Endothelial cell of umbilical vein (primary cell): ENCODE results near the gene ANKIB1. TPM values are rescaled to one million over a fixed set of nuclear protein-coding genes. Genes with fewer than 3 reads are reported as not detected.

Experiments
- BruUV-seq: library from RNA; stranded (reverse); fragments of 400-500 nt; replicated peaks from 2 replicates; lab custom pipeline; 2021; lab: Mats Ljungman, UMichigan
- CTCF ChIA-PET: fragments of 300-600, 350-600 bp; sonication (Branson Sonifier 250); formaldehyde crosslinking; loops from one replicate; lab custom pipeline; 2021; ENCODE audit warnings: antibody characterized with exemption, inconsistent platforms; lab: Charles Lee
- POLR2A ChIA-PET: fragments of 300-600, 350-600 bp; sonication (Branson Sonifier 250); formaldehyde crosslinking; loops from one replicate; lab custom pipeline; 2021; ENCODE audit warnings: antibody characterized with exemption, inconsistent platforms; lab: Charles Lee
- DNase-seq: peaks from one replicate; pipeline ENCODE4 v3.0.0-alpha.2; 2011; ENCODE audit warnings: low read depth, low spot score
- FAIRE-seq: peaks from 2 replicates; lab custom pipeline; 2011; peaks lifted over from hg19 to GRCh38; lab: Jason Lieb, UNC
- H2AFZ ChIP-seq: 2 replicates; pipeline ENCODE4 v1.6.0; 2012; ENCODE audit warnings: low read depth, low read length, control low read depth, inconsistent platforms
- H3K27ac ChIP-seq: 2 replicates; pipeline ENCODE4 v1.5.1; 2011; ENCODE audit warnings: low read depth, mild to moderate bottlenecking, control low read depth, low read length, moderate library complexity; ENCODE audit not compliant: insufficient read depth
- H3K27me3 ChIP-seq, 2 experiments: 2 replicates each; pipeline versions ENCODE4 v1.6.0 to v1.6.1; 2011; ENCODE audit warnings: low read length in 2 of 2, mixed read lengths in 1 of 2; ENCODE audit not compliant: control insufficient read depth in 2 of 2, insufficient read depth in 2 of 2
- H3K36me3 ChIP-seq, 2 experiments: 2 replicates in 1 of 2; 3 replicates in 1 of 2; pipeline ENCODE4 v1.5.1; 2011; ENCODE audit warnings: low read length in 2 of 2, mild to moderate bottlenecking in 1 of 2, moderate library complexity in 1 of 2; ENCODE audit not compliant: control insufficient read depth in 2 of 2, insufficient read depth in 2 of 2; ENCODE audit errors: extremely low read depth in 1 of 2
- H3K4me1 ChIP-seq: 3 replicates; pipeline ENCODE4 v1.5.1; 2011; ENCODE audit warnings: mild to moderate bottlenecking, low read length; ENCODE audit not compliant: control insufficient read depth, insufficient read depth; ENCODE audit errors: extremely low read depth
- H3K4me2 ChIP-seq: 2 replicates; pipeline ENCODE4 v1.6.1; 2011; ENCODE audit warnings: low read length, control low read depth, mixed read lengths; ENCODE audit not compliant: insufficient read depth
- H3K4me3 ChIP-seq, 3 experiments: fragments of 200-600 bp in 1 of 3; sonication (generic), shearing (Covaris generic) in 1 of 3; replicated peaks in 1 of 3; 2 replicates each; pipeline ENCODE4 v1.5.1; 2011 to 2016; ENCODE audit warnings: control low read depth in 3 of 3, low read length in 3 of 3, mild to moderate bottlenecking in 2 of 3, inconsistent platforms in 1 of 3, low read depth in 1 of 3, moderate library complexity in 1 of 3; ENCODE audit not compliant: insufficient read depth in 1 of 3
- H3K79me2 ChIP-seq: 2 replicates; pipeline ENCODE4 v1.6.0; 2012; ENCODE audit warnings: low read length, inconsistent platforms; ENCODE audit not compliant: control insufficient read depth, insufficient read depth
- H3K9ac ChIP-seq: replicated peaks from 2 replicates; pipeline ENCODE3; 2011; ENCODE audit warnings: low read length, control low read depth; ENCODE audit not compliant: insufficient read depth; ENCODE audit errors: extremely low read depth
- H3K9me1 ChIP-seq: replicated peaks from 3 replicates; pipeline ENCODE4 v1.6.0; 2011; ENCODE audit warnings: mild to moderate bottlenecking, low read length; ENCODE audit not compliant: control insufficient read depth, insufficient read depth; ENCODE audit errors: extremely low read depth
- H3K9me3 ChIP-seq: replicated peaks from 2 replicates; pipeline ENCODE4 v1.5.1; 2012; ENCODE audit warnings: low read length, inconsistent platforms; ENCODE audit not compliant: control insufficient read depth, insufficient read depth
- H4K20me1 ChIP-seq: replicated peaks from 2 replicates; pipeline ENCODE3; 2011; ENCODE audit warnings: mild to moderate bottlenecking, low read length; ENCODE audit not compliant: control insufficient read depth, insufficient read depth; ENCODE audit errors: extremely low read depth
- CTCF ChIP-seq, 2 donors: IDR thresholded peaks; 1 replicate in 1 of 2; 2 replicates in 1 of 2; pipeline ENCODE4 v1.5.1; 2011; ENCODE audit warnings: low read length in 2 of 2, mild to moderate bottlenecking in 2 of 2, moderate library complexity in 2 of 2, control low read depth in 1 of 2, inconsistent platforms in 1 of 2, low read depth in 1 of 2; ENCODE audit not compliant: insufficient read depth in 1 of 2; ENCODE audit errors: extremely low read depth in 1 of 2
- EZH2 ChIP-seq: IDR thresholded peaks from 2 replicates; pipeline ENCODE4 v1.6.1; 2012; ENCODE audit warnings: borderline replicate concordance, low read depth, mild to moderate bottlenecking, moderate library complexity, low read length, inconsistent platforms; ENCODE audit not compliant: severe bottlenecking
- FOS ChIP-seq: IDR thresholded peaks from 2 replicates; pipeline ENCODE4 v1.6.1; 2011; ENCODE audit warnings: mild to moderate bottlenecking, low read length, moderate library complexity, borderline replicate concordance; ENCODE audit not compliant: insufficient read depth
- GATA2 ChIP-seq: IDR thresholded peaks from 2 replicates; pipeline ENCODE4 v1.7.0; 2011; ENCODE audit warnings: low read depth, mild to moderate bottlenecking, moderate library complexity, mixed read lengths, low read length; ENCODE audit not compliant: insufficient read length, insufficient read depth
- JUN ChIP-seq: IDR thresholded peaks from 2 replicates; pipeline ENCODE4 v1.6.1; 2011; ENCODE audit warnings: borderline replicate concordance, low read depth; ENCODE audit not compliant: insufficient read length, insufficient read depth
- MAX ChIP-seq: IDR thresholded peaks from 2 replicates; pipeline ENCODE4 v1.6.1; 2011; ENCODE audit not compliant: insufficient read depth, insufficient read length
- MYC ChIP-seq: IDR thresholded peaks from one replicate; pipeline ENCODE4 v1.6.1; 2011; ENCODE audit warnings: mild to moderate bottlenecking, low read depth, low read length
- POLR2A ChIP-seq: IDR thresholded peaks from 2 replicates; pipeline ENCODE4 v1.6.1; 2012; ENCODE audit warnings: low read depth, mild to moderate bottlenecking, control low read depth, low read length
- POLR2AphosphoS5 ChIP-seq: IDR thresholded peaks from 2 replicates; pipeline ENCODE4 v1.6.1; 2012; ENCODE audit warnings: low read depth, mild to moderate bottlenecking, control low read depth, low read length, moderate library complexity; ENCODE audit not compliant: insufficient read depth
- dilution Hi-C: fragments of 300-500 bp; cut with MboI; formaldehyde crosslinking; loops from one replicate; pipeline ENCODE4 v1.15.0; 2019; ENCODE audit warnings: low sequenced_read_pairs; ENCODE audit not compliant: extremely low pct_ligation_motif_present
- intact Hi-C: fragments of 100-400 bp; cut with micrococcal nuclease; formaldehyde crosslinking; loops from one replicate; pipeline ENCODE4 v1.10.0; 2022
- polyA plus RNA-seq, 4 experiments: library from polyadenylated mRNA; depleted of rRNA in 3 of 4; stranded (reverse) in 3 of 4; unstranded in 1 of 4; fragments of >200 nt; gene quantifications; 2 replicates each; pipeline versions ENCODE4 v1.2.1 to v1.2.3, GENCODE V29; 2011 to 2012; ENCODE audit warnings: missing spikeins in 1 of 4
- total RNA-seq: library from RNA; stranded (reverse); gene quantifications from 2 replicates; pipeline ENCODE4 v1.2.3, GENCODE V29; 2021

ANKIB1 gene
- total and polyA plus RNA-seq, 2 donors (not counting 3 experiments of a cell fraction or from before 2014, with no cell fraction given), result 16.9 to 56.5 TPM

GRCh38 chr7:92292981-92293380, 47.2 kb downstream of the ANKIB1 start:
- H3K79me2 ChIP-seq, result peaks cover 14% of the 10 kb centered on the region
- no peaks in the 10 kb centered on the region for H3K9me3 ChIP-seq
- H3K36me3 ChIP-seq, result no peaks in the 10 kb centered on the region
- ChIA-PET CTCF (interaction anchor here (1.5 kb wide), 1 partner anchor 131 kb away, joined by 4 read pairs; no protein-coding TSS in a partner anchor), POLR2A (no interaction called here)
- BruUV-seq, result no TSS peak
- no peak overlapping the region for H2AFZ ChIP-seq
- dilution Hi-C loops, result no loop called here
- intact Hi-C loops, result no loop called here
- H3K4me3 ChIP-seq, result no peak overlapping the region
- no peak overlapping the region for H3K27ac ChIP-seq
- H4K20me1 ChIP-seq, result no peaks in the 10 kb centered on the region
- no peak overlapping the region for H3K4me2 ChIP-seq
- no peak for DNase-seq
- H3K9me1 ChIP-seq, result no peaks in the 10 kb centered on the region
- no peaks in the 10 kb centered on the region for H3K4me1 ChIP-seq
- H3K9ac ChIP-seq, result no peak overlapping the region
- TF ChIP-seq CTCF (IDR thresholded peaks at IDR 0.05; ENCODE audit: extremely low read depth in 1 of 2, insufficient read depth in 1 of 2, low read depth in 1 of 2, low read length in 2 of 2) (no peak), JUN (no peak), MYC (no peak), FOS (no peak), MAX (no peak), GATA2 (no peak), POLR2AphosphoS5 (no peak), POLR2A (no peak), EZH2 (no peak)
- no peaks in the 10 kb centered on the region for H3K27me3 ChIP-seq
- FAIRE-seq, result no peak
